K562 (cell line): ENCODE measurements around the gene RFC5. TPM values are rescaled to one million over a fixed set of nuclear protein-coding genes. Genes with fewer than 3 reads are reported as not detected.

Experiments
- ARID1B ChIP-seq: fragments of 450-650 bp; IDR thresholded peaks from 2 replicates; pipeline ENCODE4 v1.6.1; 2016; ENCODE audit warnings: antibody characterized with exemption, mild to moderate bottlenecking, inconsistent platforms
- ATF1 ChIP-seq, 2 experiments: fragments of 450-650 bp in 1 of 2; IDR thresholded peaks; 2 replicates each; pipeline ENCODE4 v1.6.1; 2016; ENCODE audit warnings: missing compliant biosample characterization in 1 of 2, missing genetic modification characterization in 1 of 2
- POLR2AphosphoS5 ChIP-seq: IDR thresholded peaks from 2 replicates; pipeline ENCODE4 v1.6.1; 2011; ENCODE audit warnings: mild to moderate bottlenecking, low read depth, low read length, moderate library complexity; ENCODE audit not compliant: control insufficient read depth, insufficient read depth
- SAFB ChIP-seq: fragments of 200-400 bp; formaldehyde crosslinking; IDR thresholded peaks from 2 replicates; pipeline ENCODE4 v1.6.1; 2017; ENCODE audit warnings: low read depth, low read length, borderline replicate concordance
- SNIP1 ChIP-seq: fragments of 450-650 bp; IDR thresholded peaks from 2 replicates; pipeline ENCODE4 v1.7.1; 2017; ENCODE audit warnings: low read depth, mild to moderate bottlenecking
- ZNF384 ChIP-seq: IDR thresholded peaks from 2 replicates; pipeline ENCODE4 v1.6.1; 2012; ENCODE audit warnings: low read depth, low read length, improper control_type of control experiment
- polyA plus RNA-seq, 8 experiments: library from polyadenylated mRNA; depleted of rRNA in 4 of 8; stranded (reverse) in 5 of 8; unstranded in 3 of 8; fragments of >200 nt; fragmentation: Nextera tagmentation in 2 of 8; fragmentation: Illumina TruSeq in 1 of 8; extraction: Ambion mirVana in 2 of 8; extraction: Trizol in 1 of 8; gene quantifications; 2 replicates each; pipeline versions ENCODE4 v1.2.1 to v1.2.3, GENCODE V29; 2011 to 2014; ENCODE audit warnings: inconsistent platforms in 1 of 8, missing spikeins in 1 of 8
- total RNA-seq, 7 experiments: library from RNA; depleted of rRNA in 6 of 7; stranded (reverse); fragments of >200 nt in 6 of 7; fragmentation: Illumina TruSeq in 2 of 7; extraction: Trizol in 2 of 7; gene quantifications; 2 replicates each; pipeline versions ENCODE4 v1.2.1 to v1.2.3, GENCODE V29; 2011 to 2021; ENCODE audit warnings: low replicate concordance in 1 of 7
- TF ChIP-seq, protein P1 (sequence below): fragments of 150-350 bp; conservative IDR thresholded peaks from 2 replicates; pipeline ENCODE4 v1.6.1; 2014; ENCODE audit warnings: low read length
- TF ChIP-seq, protein P2 (sequence below), 2 experiments: fragments of 450-650 bp in 1 of 2; sonication (generic) in 1 of 2; formaldehyde crosslinking in 1 of 2; IDR thresholded peaks; 2 replicates each; pipeline versions ENCODE4 v1.7.1 to v1.9.0; 2016 to 2022; ENCODE audit warnings: inconsistent platforms in 1 of 2, mild to moderate bottlenecking in 1 of 2, missing genetic modification reagents in 1 of 2
- TF ChIP-seq, protein P3 (sequence below): fragments of 450-650 bp; formaldehyde crosslinking; IDR thresholded peaks from 2 replicates; pipeline ENCODE4 v1.4.0; 2020; ENCODE audit warnings: mild to moderate bottlenecking, moderate library complexity
- TF ChIP-seq, protein P4 (sequence below), 2 experiments: IDR thresholded peaks; 2 replicates each; pipeline ENCODE4 v1.6.1; 2011; ENCODE audit warnings: borderline replicate concordance in 1 of 2, control low read depth in 1 of 2, low read depth in 1 of 2, low read length in 1 of 2, mild to moderate bottlenecking in 1 of 2, mixed read lengths in 1 of 2, moderate library complexity in 1 of 2; ENCODE audit not compliant: insufficient read depth in 1 of 2, insufficient read length in 1 of 2, poor library complexity in 1 of 2, severe bottlenecking in 1 of 2; ENCODE audit errors: extremely low read depth in 1 of 2

RFC5 gene
- total and polyA plus RNA-seq, 9 of the 15 experiments (the other 6 are each of a cell fraction or from before 2014, with no cell fraction given): 61.8 to 189 (median 92.9) TPM

DNA sequence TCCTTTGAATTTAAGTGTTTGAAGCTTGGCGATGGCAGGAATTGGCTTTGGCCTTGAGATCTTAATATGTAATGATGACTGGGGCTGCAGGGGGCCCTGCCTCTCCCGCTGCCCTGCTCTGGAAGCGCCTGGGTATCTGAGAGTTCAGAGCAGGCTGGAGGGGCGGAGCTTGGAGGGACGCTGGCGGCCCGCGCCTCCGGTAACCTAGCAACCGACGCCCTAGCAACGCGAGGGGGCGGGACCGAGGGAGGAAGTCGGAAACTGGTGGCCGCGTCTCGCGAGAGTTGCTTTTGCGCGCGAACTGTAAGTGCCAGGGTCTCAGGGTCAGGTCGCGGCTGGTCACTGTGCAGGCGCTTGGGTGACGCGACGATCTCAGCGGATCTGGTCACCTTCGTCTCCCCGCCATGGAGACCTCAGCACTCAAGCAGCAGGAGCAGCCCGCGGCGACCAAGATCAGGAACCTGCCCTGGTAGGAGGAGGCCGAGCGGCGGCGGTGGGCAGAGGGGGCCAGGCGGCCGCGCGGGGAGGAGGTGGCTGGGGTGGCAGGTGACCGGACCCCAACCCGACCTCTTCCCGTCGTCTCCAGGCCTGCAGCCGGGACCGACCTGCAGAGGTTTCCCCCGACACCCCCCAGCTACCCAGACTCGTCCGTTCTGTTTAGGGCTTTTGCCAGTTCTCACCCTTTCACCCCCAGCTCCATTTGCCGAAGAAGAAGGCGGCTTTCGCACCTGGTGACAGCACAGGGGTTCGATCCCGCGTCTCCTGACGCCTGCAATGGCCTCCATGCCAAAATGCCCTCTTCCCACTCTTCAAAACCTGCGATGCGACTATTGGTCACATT is at the start of gene RFC5 (continued):
- TF ChIP-seq, protein P1, sequence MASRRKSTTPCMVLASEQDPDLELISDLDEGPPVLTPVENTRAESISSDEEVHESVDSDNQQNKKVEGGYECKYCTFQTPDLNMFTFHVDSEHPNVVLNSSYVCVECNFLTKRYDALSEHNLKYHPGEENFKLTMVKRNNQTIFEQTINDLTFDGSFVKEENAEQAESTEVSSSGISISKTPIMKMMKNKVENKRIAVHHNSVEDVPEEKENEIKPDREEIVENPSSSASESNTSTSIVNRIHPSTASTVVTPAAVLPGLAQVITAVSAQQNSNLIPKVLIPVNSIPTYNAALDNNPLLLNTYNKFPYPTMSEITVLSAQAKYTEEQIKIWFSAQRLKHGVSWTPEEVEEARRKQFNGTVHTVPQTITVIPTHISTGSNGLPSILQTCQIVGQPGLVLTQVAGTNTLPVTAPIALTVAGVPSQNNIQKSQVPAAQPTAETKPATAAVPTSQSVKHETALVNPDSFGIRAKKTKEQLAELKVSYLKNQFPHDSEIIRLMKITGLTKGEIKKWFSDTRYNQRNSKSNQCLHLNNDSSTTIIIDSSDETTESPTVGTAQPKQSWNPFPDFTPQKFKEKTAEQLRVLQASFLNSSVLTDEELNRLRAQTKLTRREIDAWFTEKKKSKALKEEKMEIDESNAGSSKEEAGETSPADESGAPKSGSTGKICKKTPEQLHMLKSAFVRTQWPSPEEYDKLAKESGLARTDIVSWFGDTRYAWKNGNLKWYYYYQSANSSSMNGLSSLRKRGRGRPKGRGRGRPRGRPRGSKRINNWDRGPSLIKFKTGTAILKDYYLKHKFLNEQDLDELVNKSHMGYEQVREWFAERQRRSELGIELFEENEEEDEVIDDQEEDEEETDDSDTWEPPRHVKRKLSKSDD: peak; percentile 94
- TF ChIP-seq POLR2AphosphoS5 (peak; percentile 91), ATF1 (CRISPR knock-in tag; IDR thresholded peaks at IDR 0.05) (peak; percentile 54), ATF1 (tag; IDR thresholded peaks at IDR 0.05) (peak; percentile 79), ZNF384 (no peak), SAFB (no peak), ARID1B (no peak), SNIP1 (no peak)
- TF ChIP-seq, protein P2, sequence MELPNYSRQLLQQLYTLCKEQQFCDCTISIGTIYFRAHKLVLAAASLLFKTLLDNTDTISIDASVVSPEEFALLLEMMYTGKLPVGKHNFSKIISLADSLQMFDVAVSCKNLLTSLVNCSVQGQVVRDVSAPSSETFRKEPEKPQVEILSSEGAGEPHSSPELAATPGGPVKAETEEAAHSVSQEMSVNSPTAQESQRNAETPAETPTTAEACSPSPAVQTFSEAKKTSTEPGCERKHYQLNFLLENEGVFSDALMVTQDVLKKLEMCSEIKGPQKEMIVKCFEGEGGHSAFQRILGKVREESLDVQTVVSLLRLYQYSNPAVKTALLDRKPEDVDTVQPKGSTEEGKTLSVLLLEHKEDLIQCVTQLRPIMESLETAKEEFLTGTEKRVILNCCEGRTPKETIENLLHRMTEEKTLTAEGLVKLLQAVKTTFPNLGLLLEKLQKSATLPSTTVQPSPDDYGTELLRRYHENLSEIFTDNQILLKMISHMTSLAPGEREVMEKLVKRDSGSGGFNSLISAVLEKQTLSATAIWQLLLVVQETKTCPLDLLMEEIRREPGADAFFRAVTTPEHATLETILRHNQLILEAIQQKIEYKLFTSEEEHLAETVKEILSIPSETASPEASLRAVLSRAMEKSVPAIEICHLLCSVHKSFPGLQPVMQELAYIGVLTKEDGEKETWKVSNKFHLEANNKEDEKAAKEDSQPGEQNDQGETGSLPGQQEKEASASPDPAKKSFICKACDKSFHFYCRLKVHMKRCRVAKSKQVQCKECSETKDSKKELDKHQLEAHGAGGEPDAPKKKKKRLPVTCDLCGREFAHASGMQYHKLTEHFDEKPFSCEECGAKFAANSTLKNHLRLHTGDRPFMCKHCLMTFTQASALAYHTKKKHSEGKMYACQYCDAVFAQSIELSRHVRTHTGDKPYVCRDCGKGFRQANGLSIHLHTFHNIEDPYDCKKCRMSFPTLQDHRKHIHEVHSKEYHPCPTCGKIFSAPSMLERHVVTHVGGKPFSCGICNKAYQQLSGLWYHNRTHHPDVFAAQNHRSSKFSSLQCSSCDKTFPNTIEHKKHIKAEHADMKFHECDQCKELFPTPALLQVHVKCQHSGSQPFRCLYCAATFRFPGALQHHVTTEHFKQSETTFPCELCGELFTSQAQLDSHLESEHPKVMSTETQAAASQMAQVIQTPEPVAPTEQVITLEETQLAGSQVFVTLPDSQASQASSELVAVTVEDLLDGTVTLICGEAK (IDR thresholded peaks at IDR 0.05): peak; percentile 78
- TF ChIP-seq, protein P2 (CRISPR knock-in tag; IDR thresholded peaks at IDR 0.05): no peak
- TF ChIP-seq, protein P3, sequence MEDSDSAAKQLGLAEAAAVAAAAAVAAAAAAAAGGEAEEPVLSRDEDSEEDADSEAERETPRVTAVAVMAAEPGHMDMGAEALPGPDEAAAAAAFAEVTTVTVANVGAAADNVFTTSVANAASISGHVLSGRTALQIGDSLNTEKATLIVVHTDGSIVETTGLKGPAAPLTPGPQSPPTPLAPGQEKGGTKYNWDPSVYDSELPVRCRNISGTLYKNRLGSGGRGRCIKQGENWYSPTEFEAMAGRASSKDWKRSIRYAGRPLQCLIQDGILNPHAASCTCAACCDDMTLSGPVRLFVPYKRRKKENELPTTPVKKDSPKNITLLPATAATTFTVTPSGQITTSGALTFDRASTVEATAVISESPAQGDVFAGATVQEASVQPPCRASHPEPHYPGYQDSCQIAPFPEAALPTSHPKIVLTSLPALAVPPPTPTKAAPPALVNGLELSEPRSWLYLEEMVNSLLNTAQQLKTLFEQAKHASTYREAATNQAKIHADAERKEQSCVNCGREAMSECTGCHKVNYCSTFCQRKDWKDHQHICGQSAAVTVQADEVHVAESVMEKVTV: no peak
- TF ChIP-seq, protein P4, sequence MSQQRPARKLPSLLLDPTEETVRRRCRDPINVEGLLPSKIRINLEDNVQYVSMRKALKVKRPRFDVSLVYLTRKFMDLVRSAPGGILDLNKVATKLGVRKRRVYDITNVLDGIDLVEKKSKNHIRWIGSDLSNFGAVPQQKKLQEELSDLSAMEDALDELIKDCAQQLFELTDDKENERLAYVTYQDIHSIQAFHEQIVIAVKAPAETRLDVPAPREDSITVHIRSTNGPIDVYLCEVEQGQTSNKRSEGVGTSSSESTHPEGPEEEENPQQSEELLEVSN (IDR thresholded peaks at IDR 0.05; ENCODE audit: borderline replicate concordance in 1 of 2, extremely low read depth in 1 of 2, insufficient read depth in 1 of 2, insufficient read length in 1 of 2, low read depth in 1 of 2, low read length in 1 of 2, poor library complexity in 1 of 2, severe bottlenecking in 1 of 2): peak; percentile 90 to 94
